ENCODE data around the gene SORCS1.

The SORCS1 gene

GRCh38 chr10:107058331-107058730, 106.2 kb downstream of the SORCS1 start:
- Histone ChIP-seq H3K27me3 (ENCODE audit: control insufficient read depth in 1 of 2, insufficient read depth in 2 of 2, low read length in 2 of 2) (no peaks in the 10 kb centered on the region), H3K27ac (ENCODE audit: low read depth, low read length) (no peak overlapping the region), H3K4me3 (ENCODE audit: low read depth in 1 of 2, low read length in 2 of 2) (no peak overlapping the region), H3K36me3 (ENCODE audit: control insufficient read depth in 1 of 2, insufficient read depth in 2 of 2, low read length in 2 of 2) (no peaks in the 10 kb centered on the region), H3K4me1 (ENCODE audit: control insufficient read depth in 1 of 2, insufficient read depth in 2 of 2, low read length in 2 of 2) (no peaks in the 10 kb centered on the region), H3K9ac (ENCODE audit: low read depth in 1 of 2, low read length in 2 of 2) (no peak overlapping the region), H3K9me3 (ENCODE audit: control insufficient read depth in 1 of 2, low read length in 2 of 2) (no peaks in the 10 kb centered on the region)

- Histone ChIP-seq H3K27ac (ENCODE audit: low read depth, low read length) (no peak overlapping the region), H3K4me3 (ENCODE audit: low read depth in 1 of 2, low read length in 2 of 2) (no peak overlapping the region), H3K4me1 (ENCODE audit: control insufficient read depth in 1 of 2, insufficient read depth in 2 of 2, low read length in 2 of 2) (no peaks in the 10 kb centered on the region), H3K9ac (ENCODE audit: low read depth in 1 of 2, low read length in 2 of 2) (no peak overlapping the region), H3K36me3 (ENCODE audit: control insufficient read depth in 1 of 2, insufficient read depth in 2 of 2, low read length in 2 of 2) (no peaks in the 10 kb centered on the region), H3K9me3 (ENCODE audit: control insufficient read depth in 1 of 2, low read length in 2 of 2) (no peaks in the 10 kb centered on the region), H3K27me3 (ENCODE audit: control insufficient read depth in 1 of 2, insufficient read depth in 2 of 2, low read length in 2 of 2) (no peaks in the 10 kb centered on the region)
Observed at GRCh38 chr10:107056182-107056581, 108.3 kb downstream of the SORCS1 start.

GRCh38 chr10:107054469-107055156, 109.9 kb downstream of the SORCS1 start:
- Histone ChIP-seq H3K36me3 (ENCODE audit: control insufficient read depth in 1 of 2, insufficient read depth in 2 of 2, low read length in 2 of 2) (no peaks in the 10 kb centered on the region), H3K9me3 (ENCODE audit: control insufficient read depth in 1 of 2, low read length in 2 of 2) (no peaks in the 10 kb centered on the region), H3K4me3 (ENCODE audit: low read depth in 1 of 2, low read length in 2 of 2) (no peak overlapping the region), H3K4me1 (ENCODE audit: control insufficient read depth in 1 of 2, insufficient read depth in 2 of 2, low read length in 2 of 2) (no peaks in the 10 kb centered on the region), H3K9ac (ENCODE audit: low read depth in 1 of 2, low read length in 2 of 2) (no peak overlapping the region), H3K27me3 (ENCODE audit: control insufficient read depth in 1 of 2, insufficient read depth in 2 of 2, low read length in 2 of 2) (no peaks in the 10 kb centered on the region), H3K27ac (ENCODE audit: low read depth, low read length) (no peak overlapping the region)

- Histone ChIP-seq H3K27me3 (ENCODE audit: control insufficient read depth in 1 of 2, insufficient read depth in 2 of 2, low read length in 2 of 2) (no peaks in the 10 kb centered on the region), H3K9me3 (ENCODE audit: control insufficient read depth in 1 of 2, low read length in 2 of 2) (no peaks in the 10 kb centered on the region), H3K36me3 (ENCODE audit: control insufficient read depth in 1 of 2, insufficient read depth in 2 of 2, low read length in 2 of 2) (no peaks in the 10 kb centered on the region), H3K4me3 (ENCODE audit: low read depth in 1 of 2, low read length in 2 of 2) (no peak overlapping the region), H3K27ac (ENCODE audit: low read depth, low read length) (no peak overlapping the region), H3K4me1 (ENCODE audit: control insufficient read depth in 1 of 2, insufficient read depth in 2 of 2, low read length in 2 of 2) (no peaks in the 10 kb centered on the region), H3K9ac (ENCODE audit: low read depth in 1 of 2, low read length in 2 of 2) (no peak overlapping the region)
Observed at GRCh38 chr10:107051769-107052168, 112.7 kb downstream of the SORCS1 start.

GRCh38 chr10:107043461-107043860, 121.0 kb downstream of the SORCS1 start:
- Histone ChIP-seq H3K9ac (ENCODE audit: low read depth in 1 of 2, low read length in 2 of 2) (no peak overlapping the region), H3K4me3 (ENCODE audit: low read depth in 1 of 2, low read length in 2 of 2) (no peak overlapping the region), H3K4me1 (ENCODE audit: control insufficient read depth in 1 of 2, insufficient read depth in 2 of 2, low read length in 2 of 2) (no peaks in the 10 kb centered on the region), H3K27ac (ENCODE audit: low read depth, low read length) (no peak overlapping the region), H3K9me3 (ENCODE audit: control insufficient read depth in 1 of 2, low read length in 2 of 2) (no peaks in the 10 kb centered on the region), H3K27me3 (ENCODE audit: control insufficient read depth in 1 of 2, insufficient read depth in 2 of 2, low read length in 2 of 2) (no peaks in the 10 kb centered on the region), H3K36me3 (ENCODE audit: control insufficient read depth in 1 of 2, insufficient read depth in 2 of 2, low read length in 2 of 2) (no peaks in the 10 kb centered on the region)

- Histone ChIP-seq H3K9ac (ENCODE audit: low read depth in 1 of 2, low read length in 2 of 2) (no peak overlapping the region), H3K4me1 (ENCODE audit: control insufficient read depth in 1 of 2, insufficient read depth in 2 of 2, low read length in 2 of 2) (no peaks in the 10 kb centered on the region), H3K27ac (ENCODE audit: low read depth, low read length) (no peak overlapping the region), H3K27me3 (ENCODE audit: control insufficient read depth in 1 of 2, insufficient read depth in 2 of 2, low read length in 2 of 2) (no peaks in the 10 kb centered on the region), H3K36me3 (ENCODE audit: control insufficient read depth in 1 of 2, insufficient read depth in 2 of 2, low read length in 2 of 2) (no peaks in the 10 kb centered on the region), H3K4me3 (ENCODE audit: low read depth in 1 of 2, low read length in 2 of 2) (no peak overlapping the region), H3K9me3 (ENCODE audit: control insufficient read depth in 1 of 2, low read length in 2 of 2) (no peaks in the 10 kb centered on the region)
Observed at GRCh38 chr10:107037192-107038122, 127.0 kb downstream of the SORCS1 start.

GRCh38 chr10:107033799-107034422, 130.6 kb downstream of the SORCS1 start:
- no peak overlapping the region for H3K9ac ChIP-seq (ENCODE audit: low read depth in 1 of 2, low read length in 2 of 2)
- no peaks in the 10 kb centered on the region for H3K36me3 ChIP-seq (ENCODE audit: control insufficient read depth in 1 of 2, insufficient read depth in 2 of 2, low read length in 2 of 2)
- H3K4me1 ChIP-seq (ENCODE audit: control insufficient read depth in 1 of 2, insufficient read depth in 2 of 2, low read length in 2 of 2), result no peaks in the 10 kb centered on the region
- H3K9me3 ChIP-seq (ENCODE audit: control insufficient read depth in 1 of 2, low read length in 2 of 2), result no peaks in the 10 kb centered on the region
- no peaks in the 10 kb centered on the region for H3K27me3 ChIP-seq (ENCODE audit: control insufficient read depth in 1 of 2, insufficient read depth in 2 of 2, low read length in 2 of 2)
- H3K4me3 ChIP-seq (ENCODE audit: low read depth in 1 of 2, low read length in 2 of 2), result no peak overlapping the region
- H3K27ac ChIP-seq (ENCODE audit: low read depth, low read length), result no peak overlapping the region

GRCh38 chr10:107032700-107033401, 131.7 kb downstream of the SORCS1 start:
- H3K4me1 ChIP-seq (ENCODE audit: control insufficient read depth in 1 of 2, insufficient read depth in 2 of 2, low read length in 2 of 2), result no peaks in the 10 kb centered on the region
- no peaks in the 10 kb centered on the region for H3K36me3 ChIP-seq (ENCODE audit: control insufficient read depth in 1 of 2, insufficient read depth in 2 of 2, low read length in 2 of 2)
- no peak overlapping the region for H3K4me3 ChIP-seq (ENCODE audit: low read depth in 1 of 2, low read length in 2 of 2)
- no peaks in the 10 kb centered on the region for H3K27me3 ChIP-seq (ENCODE audit: control insufficient read depth in 1 of 2, insufficient read depth in 2 of 2, low read length in 2 of 2)
- no peak overlapping the region for H3K9ac ChIP-seq (ENCODE audit: low read depth in 1 of 2, low read length in 2 of 2)
- no peaks in the 10 kb centered on the region for H3K9me3 ChIP-seq (ENCODE audit: control insufficient read depth in 1 of 2, low read length in 2 of 2)
- H3K27ac ChIP-seq (ENCODE audit: low read depth, low read length), result no peak overlapping the region

- Histone ChIP-seq H3K4me3 (ENCODE audit: low read depth in 1 of 2, low read length in 2 of 2) (no peak overlapping the region), H3K36me3 (ENCODE audit: control insufficient read depth in 1 of 2, insufficient read depth in 2 of 2, low read length in 2 of 2) (no peaks in the 10 kb centered on the region), H3K27me3 (ENCODE audit: control insufficient read depth in 1 of 2, insufficient read depth in 2 of 2, low read length in 2 of 2) (no peaks in the 10 kb centered on the region), H3K4me1 (ENCODE audit: control insufficient read depth in 1 of 2, insufficient read depth in 2 of 2, low read length in 2 of 2) (no peaks in the 10 kb centered on the region), H3K27ac (ENCODE audit: low read depth, low read length) (no peak overlapping the region), H3K9me3 (ENCODE audit: control insufficient read depth in 1 of 2, low read length in 2 of 2) (no peaks in the 10 kb centered on the region), H3K9ac (ENCODE audit: low read depth in 1 of 2, low read length in 2 of 2) (no peak overlapping the region)
Observed at GRCh38 chr10:107031931-107032699, 132.4 kb downstream of the SORCS1 start.
